SU-DHL-6 (cell line): ENCODE measurements around the gene PECR.

Experiments used
- CTCF ChIP-seq: fragments of 200-600 bp; sonication (generic); IDR thresholded peaks from one replicate; pipeline ENCODE4 v1.5.1; 2017; ENCODE audit warnings: antibody characterized with exemption, mild to moderate bottlenecking, low read length, moderate library complexity; ENCODE audit not compliant: insufficient read depth, poor library complexity, severe bottlenecking
- EZH2phosphoT487 ChIP-seq: fragments of 200-600 bp; sonication (generic), shearing (Covaris generic); conservative IDR thresholded peaks from 2 replicates; pipeline ENCODE4 v1.6.1; 2018; ENCODE audit warnings: mild to moderate bottlenecking, antibody characterized with exemption, low read length, moderate library complexity, mixed read lengths

- no peak for TF ChIP-seq CTCF
- no peak for TF ChIP-seq EZH2phosphoT487
These were observed 52.0 kb downstream of the PECR start for GRCh38 chr2:216029416-216030129.
